Osteoblast (primary cell): ENCODE results near the gene RELN. TPM values are rescaled to one million over a fixed set of nuclear protein-coding genes. Genes with fewer than 3 reads are reported as not detected.

Experiments
- DNase-seq: peaks from one replicate; pipeline ENCODE4 v3.0.0; 2011; ENCODE audit warnings: low spot score, mixed read lengths; ENCODE audit not compliant: insufficient read length; ENCODE audit errors: missing footprints
- H2AFZ ChIP-seq: 2 replicates; pipeline ENCODE4 v1.6.0; 2011; ENCODE audit warnings: mild to moderate bottlenecking, low read length
- H3K27ac ChIP-seq: 2 replicates; pipeline ENCODE4 v1.5.1; 2011; ENCODE audit warnings: mild to moderate bottlenecking, low read depth, low read length, moderate library complexity
- H3K27me3 ChIP-seq: 2 replicates; pipeline ENCODE4 v1.6.0; 2012; ENCODE audit warnings: mild to moderate bottlenecking, control low read depth, inconsistent platforms, low read length, moderate library complexity; ENCODE audit not compliant: insufficient read depth
- H3K36me3 ChIP-seq: 2 replicates; pipeline ENCODE4 v1.5.1; 2011; ENCODE audit warnings: mild to moderate bottlenecking, low read length, control low read depth, moderate library complexity; ENCODE audit not compliant: insufficient read depth
- H3K4me1 ChIP-seq: 2 replicates; pipeline ENCODE4 v1.5.1; 2011; ENCODE audit warnings: mild to moderate bottlenecking, low read length, control low read depth, moderate library complexity; ENCODE audit not compliant: insufficient read depth
- H3K4me2 ChIP-seq: 2 replicates; pipeline ENCODE4 v1.6.0; 2011; ENCODE audit warnings: mild to moderate bottlenecking, low read length; ENCODE audit not compliant: insufficient read depth
- H3K4me3 ChIP-seq: fragments of 200-600 bp; sonication (generic); 3 replicates; pipeline ENCODE4 v1.5.1; 2012; ENCODE audit warnings: mild to moderate bottlenecking, low read length, inconsistent platforms; ENCODE audit not compliant: insufficient read depth
- H3K79me2 ChIP-seq: 2 replicates; pipeline ENCODE4 v1.6.0; 2012; ENCODE audit warnings: mild to moderate bottlenecking, low read length, control low read depth, inconsistent platforms; ENCODE audit not compliant: insufficient read depth
- H3K9me3 ChIP-seq: 2 replicates; pipeline ENCODE4 v1.5.1; 2011; ENCODE audit warnings: low read depth, low read length, control low read depth
- H4K20me1 ChIP-seq: 2 replicates; pipeline ENCODE4 v1.6.0; 2012; ENCODE audit warnings: mild to moderate bottlenecking, low read length, control low read depth; ENCODE audit not compliant: insufficient read depth
- CTCF ChIP-seq: IDR thresholded peaks from 2 replicates; pipeline ENCODE4 v1.5.1; 2011; ENCODE audit warnings: mild to moderate bottlenecking, low read depth, low read length, moderate library complexity; ENCODE audit errors: extremely low read depth
- total RNA-seq: library from RNA; depleted of rRNA; stranded (reverse); fragments of >200 nt; gene quantifications from 2 replicates; pipeline ENCODE4 v1.2.3, GENCODE V29; 2012

Gene RELN
- total RNA-seq, 1 donor, result 0.36 TPM

GRCh38 chr7:103813970-103814369 is 175.5 kb downstream of the RELN start:
- no peak for DNase-seq
- H3K27ac ChIP-seq, result no peak overlapping the region
- H4K20me1 ChIP-seq, result no peaks in the 10 kb centered on the region
- no peaks in the 10 kb centered on the region for H3K9me3 ChIP-seq
- H3K4me2 ChIP-seq, result no peak overlapping the region
- no peaks in the 10 kb centered on the region for H3K27me3 ChIP-seq
- no peaks in the 10 kb centered on the region for H3K4me1 ChIP-seq
- no peak overlapping the region for H2AFZ ChIP-seq
- H3K4me3 ChIP-seq, result no peak overlapping the region
- H3K36me3 ChIP-seq, result no peaks in the 10 kb centered on the region
- no peak for TF ChIP-seq CTCF
- no peaks in the 10 kb centered on the region for H3K79me2 ChIP-seq

- DNase-seq, result no peak
- Histone ChIP-seq H3K79me2 (no peaks in the 10 kb centered on the region), H3K4me2 (no peak overlapping the region), H2AFZ (no peak overlapping the region), H4K20me1 (no peaks in the 10 kb centered on the region), H3K9me3 (no peaks in the 10 kb centered on the region), H3K27me3 (no peaks in the 10 kb centered on the region), H3K4me3 (no peak overlapping the region), H3K27ac (no peak overlapping the region), H3K36me3 (no peaks in the 10 kb centered on the region), H3K4me1 (no peaks in the 10 kb centered on the region)
- TF ChIP-seq CTCF, result no peak
Measured at GRCh38 chr7:103811997-103812396, 177.5 kb downstream of the RELN start.

- DNase-seq, result no peak
- H3K27me3 ChIP-seq, result no peaks in the 10 kb centered on the region
- no peak overlapping the region for H3K4me3 ChIP-seq
- no peaks in the 10 kb centered on the region for H3K36me3 ChIP-seq
- H3K9me3 ChIP-seq, result no peaks in the 10 kb centered on the region
- H3K4me1 ChIP-seq, result no peaks in the 10 kb centered on the region
- no peaks in the 10 kb centered on the region for H3K79me2 ChIP-seq
- no peak overlapping the region for H3K4me2 ChIP-seq
- H4K20me1 ChIP-seq, result no peaks in the 10 kb centered on the region
- no peak overlapping the region for H3K27ac ChIP-seq
- H2AFZ ChIP-seq, result no peak overlapping the region
- no peak for TF ChIP-seq CTCF
Measured at GRCh38 chr7:103811290-103811689, 178.2 kb downstream of the RELN start.

GRCh38 chr7:103810112-103810744 is 179.2 kb downstream of the RELN start:
- no peak for TF ChIP-seq CTCF

More at GRCh38 chr7:103810112-103810744, 179.2 kb downstream of the RELN start:
- Histone ChIP-seq H2AFZ (no peak overlapping the region), H3K4me2 (no peak overlapping the region), H3K27ac (no peak overlapping the region), H3K4me1 (peaks cover 4% of the 10 kb centered on the region), H3K27me3 (no peaks in the 10 kb centered on the region), H3K36me3 (no peaks in the 10 kb centered on the region), H3K9me3 (no peaks in the 10 kb centered on the region), H4K20me1 (no peaks in the 10 kb centered on the region), H3K79me2 (no peaks in the 10 kb centered on the region), H3K4me3 (no peak overlapping the region)
- DNase-seq, result no peak
